Inferior parietal cortex (tissue), 1 donor: ENCODE results near the gene ZBTB24.
"Not testable (repeated sequence)": the region's sequence is repeated elsewhere in the genome, so short reads cannot be mapped to it uniquely, and the experiment has no call there.

Experiments used
- DNase-seq: peaks from one replicate; pipeline ENCODE4 v3.0.0-alpha.2; 2016; ENCODE audit errors: extremely low spot score

Gene ZBTB24

DNA sequence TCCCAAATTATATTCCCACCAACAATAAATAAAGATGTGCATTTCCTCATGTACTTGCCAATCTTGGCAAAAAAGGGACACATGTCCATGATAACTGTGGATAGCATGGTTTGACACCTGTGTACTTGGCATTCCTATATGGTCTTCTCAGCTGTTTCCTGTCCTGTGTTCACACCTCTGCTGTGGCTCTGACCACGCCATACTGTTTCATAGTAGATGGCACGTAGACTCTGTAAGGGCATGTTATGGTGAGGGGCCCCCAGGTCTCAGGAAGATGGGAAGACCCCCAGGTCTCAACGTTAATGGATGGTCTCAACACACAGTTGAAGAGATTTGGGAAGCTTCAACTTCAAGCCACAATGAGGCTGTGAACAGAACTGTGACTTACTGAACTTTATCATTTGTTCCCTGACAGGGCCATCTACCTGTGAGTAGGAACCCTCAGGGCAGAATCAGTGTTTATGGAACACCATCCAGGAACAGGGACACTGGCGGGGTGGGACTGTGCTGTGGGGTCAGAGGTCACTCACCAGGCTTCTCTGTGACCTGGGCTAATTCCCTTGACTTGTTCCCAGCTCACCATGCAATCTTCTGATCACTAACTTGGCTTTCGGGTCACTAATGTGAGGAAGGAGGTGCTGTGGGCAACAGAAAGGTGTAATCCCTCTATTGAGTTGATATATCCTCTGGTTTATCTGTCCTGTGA is 11.8 kb downstream of the ZBTB24 start:
- no peak for DNase-seq

DNA sequence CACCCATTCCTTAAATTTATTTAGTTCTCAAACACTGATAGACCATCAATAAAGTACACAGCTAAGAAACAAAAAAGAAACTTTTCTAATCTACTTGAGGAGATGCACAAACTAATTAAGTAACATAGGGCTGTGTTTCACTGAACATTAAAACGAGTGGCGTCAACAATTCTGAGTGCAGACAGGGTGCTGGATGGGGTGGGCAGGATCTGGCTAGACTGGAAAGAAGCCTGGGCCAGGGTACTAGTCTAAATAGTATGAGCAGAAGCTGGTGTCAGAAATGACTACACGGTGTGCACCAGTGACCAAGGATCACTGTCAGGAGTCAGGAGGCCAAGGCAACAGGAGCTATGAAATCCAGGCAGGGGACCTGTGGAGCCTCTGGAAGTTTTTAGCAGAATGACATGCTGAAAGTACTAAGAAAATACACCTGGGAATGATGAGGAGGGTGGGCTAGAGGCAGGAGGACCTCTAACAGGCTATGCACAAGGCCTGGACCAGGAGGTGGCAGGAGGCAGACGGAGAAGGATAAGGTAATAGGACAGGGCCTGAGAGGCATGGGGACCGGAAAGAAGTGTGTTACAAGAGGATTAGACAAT is 13.3 kb downstream of the ZBTB24 start:
- no peak for DNase-seq

GRCh38 chr6:109467696-109468095 is 15.3 kb downstream of the ZBTB24 start:
- no peak for DNase-seq

- DNase-seq, result no peak
These were observed 16.7 kb downstream of the ZBTB24 start for GRCh38 chr6:109466212-109466923.

- DNase-seq, result peak; percentile 66
These were observed 17.2 kb downstream of the ZBTB24 start for GRCh38 chr6:109465772-109466171.

- DNase-seq, result no peak
These were observed 21.1 kb downstream of the ZBTB24 start for GRCh38 chr6:109461733-109462526.

GRCh38 chr6:109461205-109461604 is 21.8 kb downstream of the ZBTB24 start:
- not testable (repeated sequence) for DNase-seq

- DNase-seq, result no peak
These were observed 22.7 kb downstream of the ZBTB24 start for GRCh38 chr6:109460161-109460829.

DNA sequence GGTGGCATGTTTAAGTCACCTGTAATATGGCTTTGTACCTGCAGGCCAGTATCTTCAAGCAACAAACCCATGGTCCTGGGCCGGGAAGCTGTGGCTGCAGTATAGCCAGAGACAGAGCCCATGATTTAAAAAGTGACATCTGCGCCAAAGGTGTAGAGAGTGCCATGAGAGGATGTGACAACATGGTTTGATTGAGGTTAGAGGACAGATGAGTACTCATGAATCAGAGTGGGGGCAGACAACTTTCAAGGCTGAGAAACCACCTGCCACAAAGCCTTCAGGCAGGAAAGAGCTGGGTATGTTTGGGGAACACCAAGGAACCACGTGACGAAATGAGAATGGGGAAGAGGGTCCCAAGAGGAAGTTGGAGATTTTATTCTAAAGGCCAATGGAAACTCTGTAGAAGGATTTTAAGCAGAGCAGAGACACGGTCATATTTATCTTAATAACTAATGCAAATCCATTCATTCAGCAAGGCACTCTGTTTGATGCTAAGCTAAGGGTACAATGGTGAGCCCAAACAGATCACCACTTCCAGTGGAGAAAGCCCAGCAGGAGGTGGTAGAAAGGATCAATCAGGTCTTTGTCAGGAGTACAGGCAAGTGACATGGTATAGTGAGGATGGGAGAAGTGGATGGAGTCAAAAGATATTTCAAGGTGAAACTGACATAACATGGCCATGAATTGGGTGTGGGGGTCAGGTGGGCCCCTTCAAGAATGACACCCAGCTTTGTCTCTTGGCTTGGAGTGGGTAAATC is 24.1 kb downstream of the ZBTB24 start:
- no peak for DNase-seq

GRCh38 chr6:109457562-109457996 is 25.4 kb downstream of the ZBTB24 start:
- DNase-seq, result no peak

DNA sequence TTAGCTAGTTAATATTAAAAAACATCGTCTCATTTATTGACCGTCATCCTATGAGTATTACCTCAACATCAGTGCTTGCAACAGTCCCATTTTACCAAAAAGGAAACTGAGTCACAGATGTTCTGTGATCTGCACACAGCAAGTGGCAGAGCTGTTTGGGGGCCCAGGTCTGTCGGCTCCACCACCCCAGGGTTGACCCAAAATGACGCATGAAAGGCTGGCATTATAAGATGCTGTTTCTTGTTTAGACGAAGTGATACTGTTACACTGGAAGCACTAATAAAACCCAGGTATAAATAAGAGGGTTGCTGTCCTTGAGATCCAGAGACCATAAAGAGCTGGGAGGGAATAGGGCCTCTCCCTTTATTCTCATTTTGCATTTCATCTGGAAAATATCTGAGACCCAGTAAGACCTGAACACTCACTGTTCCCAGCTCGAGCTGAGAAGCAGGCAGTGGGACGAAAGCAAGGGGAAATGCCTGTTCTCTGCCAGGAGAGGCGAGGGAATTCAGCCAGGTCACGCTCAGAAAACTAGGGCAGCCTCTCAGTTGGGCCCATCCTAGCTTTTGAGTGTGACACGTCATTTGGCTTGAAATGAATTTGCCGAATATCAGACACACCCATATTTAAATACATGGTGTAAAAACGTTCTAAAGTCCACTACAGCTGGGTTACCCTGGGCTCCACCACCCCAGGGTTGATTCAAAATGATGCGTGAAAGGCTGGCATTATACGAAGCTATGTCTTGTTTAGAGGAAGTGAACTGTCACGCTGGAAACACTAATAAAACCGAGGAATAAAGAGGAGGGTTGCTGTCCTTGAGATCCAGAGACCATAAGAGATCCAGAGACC is 26.1 kb downstream of the ZBTB24 start:
- no peak for DNase-seq

DNA sequence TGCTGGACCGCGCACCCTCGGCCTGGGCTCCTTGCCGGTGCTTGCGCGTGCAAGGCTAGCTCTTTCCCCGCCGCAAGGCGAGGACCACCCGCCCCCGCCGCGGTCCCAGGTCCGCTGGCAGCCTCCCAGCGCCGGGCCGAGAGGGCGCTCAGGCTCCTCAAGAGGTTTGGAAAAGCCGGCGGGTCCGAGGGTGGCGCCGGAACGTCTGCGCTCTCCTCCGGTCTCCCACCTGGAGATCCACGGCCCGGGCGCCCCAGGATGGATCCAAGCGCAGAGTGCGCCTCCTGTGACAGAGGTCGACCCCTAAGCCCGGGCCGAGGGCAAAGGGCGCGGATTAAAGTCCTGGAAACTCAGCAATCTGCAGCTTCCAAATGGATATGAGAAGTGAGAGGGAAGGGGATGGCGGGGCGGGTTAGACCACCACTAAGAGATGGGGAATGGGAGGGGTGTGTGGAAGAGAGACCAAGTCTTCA is 26.9 kb downstream of the ZBTB24 start:
- DNase-seq, result no peak

GRCh38 chr6:109455437-109456110 is 27.4 kb downstream of the ZBTB24 start, which contains the start of gene MICAL1:
MICAL1 (minus strand) TSS chr6:109455772; CDS start chr6:109454196, 1,576 bp downstream.
- no peak for DNase-seq

- no peak for DNase-seq
These were observed 28.3 kb downstream of the ZBTB24 start for GRCh38 chr6:109454496-109455436.

DNA sequence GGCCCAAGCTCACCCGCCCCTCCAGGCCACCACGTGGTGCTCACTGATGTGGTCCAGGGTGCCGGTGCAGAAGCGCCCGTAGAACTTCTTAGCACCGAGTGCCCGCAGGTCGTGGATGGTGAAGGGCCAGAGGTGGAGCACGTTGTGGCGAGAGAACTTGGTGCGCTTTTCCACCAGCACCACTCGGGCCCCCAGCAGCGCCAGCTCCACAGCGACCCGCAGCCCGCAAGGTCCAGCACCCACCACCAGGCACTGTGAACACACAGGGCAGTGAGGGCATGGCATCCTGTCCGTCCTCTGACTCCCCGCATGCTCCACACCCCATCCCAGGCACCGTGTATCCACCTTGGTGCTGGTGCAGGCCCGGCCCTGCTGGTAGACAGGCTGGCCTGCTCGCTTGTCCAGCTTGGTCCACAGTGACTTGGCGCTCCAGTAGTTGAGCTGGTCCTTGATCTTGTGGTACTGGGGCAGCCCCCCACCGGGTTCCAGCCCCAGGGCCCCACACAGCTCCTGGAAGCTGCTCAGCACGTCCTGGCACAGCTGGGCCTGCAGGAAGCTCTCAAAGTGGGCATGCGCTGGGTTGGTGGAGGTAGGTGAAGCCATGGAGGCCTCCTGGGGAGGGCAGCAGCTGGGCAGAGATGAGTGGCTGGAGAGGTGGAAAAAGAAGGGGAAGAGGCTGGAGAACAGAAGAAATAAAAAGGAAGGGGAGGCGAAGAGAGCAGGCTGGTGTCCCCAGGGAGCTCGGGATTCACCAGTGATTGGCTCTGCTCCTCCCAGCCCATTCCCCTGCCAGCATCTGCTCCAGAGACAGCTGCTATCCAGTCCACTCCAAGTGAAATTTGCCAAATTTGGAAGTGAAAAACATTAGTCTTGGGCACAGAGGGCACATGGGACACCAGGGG is 29.2 kb downstream of the ZBTB24 start:
- DNase-seq, result no peak

DNA sequence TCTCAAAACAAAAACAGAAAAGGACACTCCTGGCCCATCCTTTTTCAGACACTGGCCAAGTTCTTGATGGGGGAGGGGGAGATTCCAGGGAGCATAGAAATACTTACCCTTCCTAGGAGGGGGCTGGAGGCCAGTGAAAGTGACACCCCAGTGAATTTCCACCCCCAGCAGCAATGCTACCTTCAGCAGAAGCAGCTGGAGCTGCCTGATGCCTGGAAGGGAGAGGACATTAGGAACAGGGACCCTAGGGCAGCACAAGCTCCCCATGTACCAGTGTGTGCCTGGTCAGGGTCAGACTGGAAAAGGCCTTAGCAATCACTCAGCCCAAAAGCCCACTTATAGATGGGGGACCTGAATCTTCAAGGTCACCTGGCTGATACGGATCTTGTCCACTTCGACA is 29.9 kb downstream of the ZBTB24 start:
- DNase-seq, result no peak

DNA sequence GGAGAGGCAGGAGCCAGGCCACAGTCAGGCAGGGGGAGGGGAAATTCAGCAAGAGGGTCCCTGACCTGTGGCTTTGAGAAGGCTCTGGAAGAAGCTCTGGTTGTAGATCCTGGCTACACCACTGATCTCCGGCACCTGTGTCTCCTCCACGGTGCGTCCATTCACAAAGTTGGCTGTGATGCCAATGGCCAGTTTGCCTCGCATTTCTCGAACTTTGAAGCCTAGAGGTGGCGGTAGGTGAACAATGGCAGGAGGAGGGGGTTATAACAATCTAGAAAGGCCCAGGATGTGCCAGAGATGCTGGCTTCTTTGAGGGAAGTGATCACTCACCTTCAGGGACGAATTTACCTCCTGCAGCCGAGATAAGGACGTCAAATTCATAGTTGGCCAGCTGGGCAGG is 30.8 kb downstream of the ZBTB24 start:
- DNase-seq, result no peak
